PFSK-1 (cell line): Measurements from ENCODE around the gene SNX30.

ENCODE experiments used
- FOXP2 ChIP-seq: optimal IDR thresholded peaks from 2 replicates; pipeline ENCODE3; 2011; ENCODE audit warnings: borderline replicate concordance, control low read depth, inconsistent platforms; ENCODE audit not compliant: insufficient read depth; ENCODE audit errors: extremely low read length, extremely low read depth
- POLR2AphosphoS5 ChIP-seq: IDR thresholded peaks from 2 replicates; pipeline ENCODE4 v1.6.1; 2012; ENCODE audit warnings: low read depth, mild to moderate bottlenecking, control low read depth, low read length, moderate library complexity
- REST ChIP-seq, 2 experiments: IDR thresholded peaks; 2 replicates each; pipeline versions ENCODE4 v1.6.1 to v1.8.0; 2011 to 2012; ENCODE audit warnings: low read depth in 2 of 2, low read length in 2 of 2, control low read depth in 1 of 2, inconsistent platforms in 1 of 2, mild to moderate bottlenecking in 1 of 2, moderate library complexity in 1 of 2; ENCODE audit not compliant: insufficient read depth in 1 of 2
- SIN3A ChIP-seq: IDR thresholded peaks from 2 replicates; pipeline ENCODE4 v1.6.1; 2012; ENCODE audit warnings: mild to moderate bottlenecking, low read length, moderate library complexity, borderline replicate concordance; ENCODE audit not compliant: insufficient read depth
- TAF1 ChIP-seq: IDR thresholded peaks from 2 replicates; pipeline ENCODE4 v1.6.1; 2012; ENCODE audit warnings: low read length, control low read depth, borderline replicate concordance; ENCODE audit not compliant: insufficient read depth

Gene SNX30

GRCh38 chr9:112900488-112900887 lies 149.9 kb downstream of the SNX30 start:
- TF ChIP-seq POLR2AphosphoS5 (no peak), SIN3A (no peak), REST (IDR thresholded peaks at IDR 0.05; ENCODE audit: insufficient read depth in 1 of 2, low read depth in 2 of 2, low read length in 2 of 2) (no peak), FOXP2 (no peak), TAF1 (no peak)

- no peak for TF ChIP-seq TAF1
- no peak for TF ChIP-seq SIN3A
Measured at GRCh38 chr9:112900901-112901300, 150.3 kb downstream of the SNX30 start.

- TF ChIP-seq SIN3A (no peak), TAF1 (no peak), POLR2AphosphoS5 (no peak), REST (IDR thresholded peaks at IDR 0.05; ENCODE audit: insufficient read depth in 1 of 2, low read depth in 2 of 2, low read length in 2 of 2) (no peak), FOXP2 (no peak)
Measured at GRCh38 chr9:112905084-112905483, 154.5 kb downstream of the SNX30 start.

GRCh38 chr9:112911736-112912135 lies 161.2 kb downstream of the SNX30 start:
- TF ChIP-seq POLR2AphosphoS5: no peak
- TF ChIP-seq FOXP2: no peak
- no peak for TF ChIP-seq SIN3A

GRCh38 chr9:112912636-112913035 lies 162.1 kb downstream of the SNX30 start:
- TF ChIP-seq SIN3A: no peak
- no peak for TF ChIP-seq REST (IDR thresholded peaks at IDR 0.05; ENCODE audit: insufficient read depth in 1 of 2, low read depth in 2 of 2, low read length in 2 of 2)
- TF ChIP-seq FOXP2: no peak
- TF ChIP-seq TAF1: no peak

GRCh38 chr9:112913326-112913725 lies 162.8 kb downstream of the SNX30 start:
- no peak for TF ChIP-seq SIN3A
- no peak for TF ChIP-seq REST (IDR thresholded peaks at IDR 0.05; ENCODE audit: insufficient read depth in 1 of 2, low read depth in 2 of 2, low read length in 2 of 2)
- no peak for TF ChIP-seq TAF1
